Right renal cortex interstitium (tissue), 3 donors: ENCODE results near the gene VPS11. TPM values are rescaled to one million over a fixed set of nuclear protein-coding genes. Genes with fewer than 3 reads are reported as not detected.
A peak's percentile ranks its signal among the peaks of the same experiment; 100 is the strongest.
"Not testable (repeated sequence)": the region's sequence is repeated elsewhere in the genome, so short reads cannot be mapped to it uniquely, and the experiment has no call there.

Experiments used
- DNase-seq, 3 donors: peaks; one replicate each; pipeline ENCODE4 v3.0.0-alpha.2; 2013; ENCODE audit warnings: low read depth in 3 of 3, low spot score in 2 of 3
- polyA plus RNA-seq, 3 donors: library from polyadenylated mRNA; unstranded; fragments of 120-200 nt; gene quantifications; one replicate each; pipeline ENCODE4 v1.2.1, GENCODE V29; 2013; ENCODE audit not compliant: insufficient read length in 3 of 3

VPS11 gene
- polyA plus RNA-seq, result 10 to 100 TPM; 52.2 to 59.8 (median 54.6) TPM

- DNase-seq, result peak; percentile 71 to 89 (median 88)
Measured at GRCh38 chr11:119067371-119068222, at the start of gene VPS11. Gene VPS11 (plus strand): TSS chr11:119067818. CDS start chr11:119067824, 6 bp downstream.

DNA sequence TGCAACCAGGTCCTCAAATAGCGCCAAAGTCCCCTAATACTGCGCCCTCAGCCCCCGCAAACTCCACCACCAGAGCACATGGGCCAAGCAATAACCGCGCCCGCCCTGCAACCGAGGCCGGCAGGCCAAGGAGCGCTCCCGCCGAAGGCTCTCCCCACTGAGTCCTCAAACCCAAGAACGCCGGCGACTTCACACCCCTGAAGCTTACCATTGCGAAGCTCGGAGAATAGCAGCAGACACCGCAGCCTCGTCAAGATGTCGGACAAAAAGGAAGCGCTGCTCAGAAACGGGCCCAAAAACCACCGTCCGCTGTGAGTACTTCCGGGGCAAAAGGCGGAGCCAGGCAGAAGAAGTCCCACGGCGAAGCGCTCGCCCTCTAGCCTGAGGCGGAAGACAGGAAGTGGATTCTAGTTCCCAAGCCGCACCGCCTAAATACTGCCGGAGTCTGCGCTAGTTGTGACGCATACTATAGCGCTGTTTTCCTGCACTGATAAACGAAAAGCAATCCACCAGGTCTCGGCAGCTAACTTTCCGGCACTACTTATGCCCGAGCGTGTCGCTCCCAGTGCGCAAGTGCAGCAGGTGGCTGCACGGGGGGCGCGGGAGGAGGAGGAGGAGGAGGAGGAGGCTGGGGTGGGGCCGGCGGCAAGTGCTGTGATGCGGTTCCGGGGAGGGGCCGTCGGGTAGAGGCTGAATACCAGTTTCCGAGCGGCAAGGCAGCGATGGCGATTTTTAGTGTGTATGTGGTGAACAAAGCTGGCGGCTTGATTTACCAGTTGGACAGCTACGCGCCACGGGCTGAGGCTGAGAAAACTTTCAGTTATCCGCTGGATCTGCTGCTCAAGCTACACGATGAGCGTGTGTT is 49.3 kb upstream of the VPS11 start, which contains the start of the genes RPS25 and TRAPPC4:
RPS25 (minus strand) TSS at position 270 of the 865 bp plus-strand sequence; CDS start at position 211, 59 bp downstream.
TRAPPC4 (plus strand) TSS at position 693 of the 865 bp plus-strand sequence; CDS start at position 723, 30 bp downstream.
- DNase-seq, result peak; percentile 93 to 96 (median 94)

DNA sequence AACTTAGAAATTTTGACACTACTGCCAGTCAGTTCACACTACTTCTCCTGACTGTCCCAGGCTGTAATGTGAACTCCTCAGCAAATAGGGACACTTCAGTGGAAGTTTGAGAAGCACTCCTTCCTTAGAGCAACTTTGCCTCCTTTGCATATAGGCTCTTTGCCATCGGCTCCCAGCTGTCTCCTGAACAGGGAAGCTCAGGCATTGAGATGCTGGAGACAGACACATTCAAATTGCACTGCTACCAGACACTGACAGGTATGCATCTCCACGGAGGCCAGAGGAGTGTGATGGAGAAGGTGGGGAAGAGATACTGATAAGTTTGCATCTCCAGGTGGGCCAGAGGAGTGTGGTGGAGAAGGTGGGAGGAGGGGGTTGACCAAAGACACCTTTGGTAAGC is 47.6 kb upstream of the VPS11 start:
- DNase-seq, result no peak

GRCh38 chr11:119021631-119022030 is 46.0 kb upstream of the VPS11 start:
- DNase-seq, result no peak

DNA sequence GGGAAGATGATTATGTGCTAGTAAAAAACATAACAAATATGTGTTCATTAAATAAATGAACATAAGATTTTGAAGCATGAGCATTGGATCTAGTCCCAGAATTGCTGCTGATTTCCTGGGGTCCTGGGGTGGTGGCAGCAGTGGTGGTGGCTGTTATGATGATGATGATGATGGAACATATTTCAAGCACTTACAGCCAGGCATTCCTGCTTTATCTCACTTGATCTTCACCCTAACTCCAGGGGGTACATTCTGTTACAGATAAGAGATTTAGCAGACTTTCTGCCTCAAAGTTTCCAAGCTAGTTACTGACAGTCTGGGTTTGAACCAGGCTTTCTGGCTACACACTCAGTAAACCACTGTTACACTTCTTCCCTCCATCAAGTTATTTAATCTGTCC is 43.9 kb upstream of the VPS11 start:
- DNase-seq, result no peak

DNA sequence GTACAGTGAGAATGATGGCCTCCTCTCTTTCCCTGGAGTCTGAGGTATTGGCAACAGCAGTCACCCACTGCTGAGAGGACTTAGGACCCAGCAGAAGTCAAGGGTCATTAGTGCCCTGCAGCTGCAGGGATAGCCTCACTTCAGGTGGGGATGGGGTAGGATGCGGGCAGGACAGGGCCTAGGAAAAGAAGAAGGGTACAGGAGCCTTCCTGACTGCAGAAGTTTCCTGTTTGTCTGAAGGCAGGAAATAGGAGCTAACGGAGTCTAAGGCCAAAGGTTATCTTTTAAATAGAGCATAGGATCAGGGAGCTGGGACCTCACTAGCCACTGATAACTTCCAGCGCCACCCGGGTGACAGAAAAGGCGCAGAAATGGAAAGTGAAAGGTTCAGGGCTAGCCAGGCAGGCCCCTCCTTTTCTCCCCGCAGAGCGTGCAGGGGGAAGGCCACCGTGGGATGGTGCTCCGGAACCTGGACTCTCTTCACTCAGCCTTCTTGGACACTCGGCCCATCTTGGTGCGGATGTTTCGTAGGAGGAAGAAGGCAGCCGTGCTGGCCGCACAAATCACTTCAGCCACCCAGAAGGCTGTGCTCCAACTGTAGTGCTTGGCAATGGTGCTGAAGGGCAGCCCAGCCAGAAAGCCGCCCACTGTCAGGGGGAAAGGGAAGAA is 43.1 kb upstream of the VPS11 start:
- no peak for DNase-seq

- no peak for DNase-seq
Measured at GRCh38 chr11:119025099-119025473, 42.5 kb upstream of the VPS11 start.

- DNase-seq, result no peak
Measured at GRCh38 chr11:119025541-119025940, 42.1 kb upstream of the VPS11 start.

DNA sequence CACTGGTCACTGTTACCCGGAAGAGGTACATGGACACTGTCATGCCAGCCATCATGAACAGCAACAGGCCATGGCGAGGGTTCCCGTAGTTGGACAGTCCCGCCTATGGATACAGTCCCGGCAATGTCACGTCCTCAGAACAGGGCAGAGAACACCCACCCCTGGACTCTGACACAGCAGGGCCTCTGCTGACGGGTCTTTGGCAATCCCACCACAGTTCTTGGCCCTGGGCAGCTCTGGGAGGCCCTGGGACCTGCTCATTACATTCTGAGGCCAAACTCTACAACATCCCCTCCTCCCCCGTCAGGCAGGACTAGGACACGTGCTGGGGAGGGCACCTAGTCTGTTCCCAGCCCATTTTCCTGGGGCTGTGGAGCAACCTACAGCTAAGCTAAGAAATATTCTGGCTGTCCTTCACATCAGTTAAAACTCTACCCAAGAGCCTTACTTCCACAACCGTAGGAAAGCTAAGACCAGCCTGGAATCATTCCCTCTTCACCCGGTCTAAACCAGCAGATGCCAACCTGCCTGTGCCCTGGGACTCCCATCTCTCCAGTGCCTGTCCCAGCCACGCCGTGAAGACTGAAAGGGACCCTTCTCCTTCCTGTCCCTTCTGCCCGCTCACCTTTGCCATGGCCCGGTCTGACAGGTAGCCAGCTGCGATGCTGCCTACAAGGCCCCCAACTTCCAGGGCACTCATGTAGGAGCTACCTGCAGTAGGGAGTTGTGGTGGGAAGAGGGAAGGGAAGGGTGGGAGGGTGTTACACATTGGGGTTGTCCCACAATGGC is 41.4 kb upstream of the VPS11 start:
- DNase-seq, result no peak

DNA sequence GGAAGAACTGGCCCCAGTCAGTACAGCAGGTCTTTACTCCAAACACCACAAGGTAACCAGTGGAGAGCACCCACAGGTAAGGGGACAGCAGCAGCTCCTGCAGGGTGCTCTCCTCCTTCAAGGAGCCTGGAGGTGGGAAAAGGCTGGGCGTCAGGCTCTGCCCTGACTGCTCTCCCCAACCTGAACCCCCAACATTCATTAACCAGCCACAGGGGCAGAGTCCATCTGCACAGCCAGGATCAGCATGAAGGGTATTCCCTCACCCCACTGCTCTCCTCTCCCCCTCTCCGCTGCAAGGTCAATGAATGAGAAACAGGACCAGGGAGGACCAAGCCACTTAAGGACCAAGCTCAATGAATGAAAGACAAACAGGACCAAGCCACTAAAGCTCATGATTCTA is 40.6 kb upstream of the VPS11 start:
- DNase-seq, result no peak

DNA sequence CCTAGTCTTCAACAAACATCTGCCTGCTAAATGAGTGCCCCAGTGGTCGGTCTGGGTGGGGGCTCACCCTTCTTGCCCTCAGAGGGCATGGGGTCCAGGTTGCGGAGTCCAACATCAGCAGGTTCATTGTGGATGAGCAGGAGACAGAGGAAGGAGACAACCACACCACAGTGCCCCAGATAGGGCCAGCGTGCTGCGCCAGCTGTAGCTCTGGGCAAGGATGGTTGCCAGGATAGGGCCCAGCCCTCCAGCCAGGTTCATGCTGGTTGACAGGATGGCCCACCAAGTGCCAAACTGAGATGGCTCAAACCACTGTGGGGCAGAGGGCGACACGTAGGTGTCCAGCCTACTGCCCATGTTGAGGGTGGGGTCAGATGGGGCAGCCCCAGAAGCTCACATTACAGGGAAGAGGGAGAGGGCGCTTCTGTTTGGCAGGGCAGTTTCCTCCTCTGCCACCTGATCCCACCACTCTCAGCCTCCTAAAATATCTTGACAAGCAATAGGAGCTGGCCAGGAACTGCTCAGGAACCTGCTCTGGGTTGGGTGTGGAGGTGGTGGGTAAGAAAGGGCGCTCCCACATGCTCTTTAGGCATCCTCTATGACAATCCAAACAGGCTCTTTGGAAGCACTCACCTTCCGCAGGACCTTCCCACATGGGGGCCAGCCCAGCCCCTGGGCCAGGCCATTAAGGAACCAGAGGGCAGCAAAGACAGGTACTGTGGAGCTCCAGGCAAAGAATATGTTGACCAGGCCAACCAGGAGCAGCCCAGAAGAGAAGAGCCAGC is 39.9 kb upstream of the VPS11 start:
- DNase-seq, result no peak

- DNase-seq, result no peak
Measured at GRCh38 chr11:119028346-119029068, 39.1 kb upstream of the VPS11 start.

- no peak for DNase-seq
Measured at GRCh38 chr11:119029069-119029339, 38.6 kb upstream of the VPS11 start.

- no peak for DNase-seq
Measured at GRCh38 chr11:119029340-119030028, 38.1 kb upstream of the VPS11 start.

- DNase-seq, result no peak
Measured at GRCh38 chr11:119030029-119030328, 37.6 kb upstream of the VPS11 start.

DNA sequence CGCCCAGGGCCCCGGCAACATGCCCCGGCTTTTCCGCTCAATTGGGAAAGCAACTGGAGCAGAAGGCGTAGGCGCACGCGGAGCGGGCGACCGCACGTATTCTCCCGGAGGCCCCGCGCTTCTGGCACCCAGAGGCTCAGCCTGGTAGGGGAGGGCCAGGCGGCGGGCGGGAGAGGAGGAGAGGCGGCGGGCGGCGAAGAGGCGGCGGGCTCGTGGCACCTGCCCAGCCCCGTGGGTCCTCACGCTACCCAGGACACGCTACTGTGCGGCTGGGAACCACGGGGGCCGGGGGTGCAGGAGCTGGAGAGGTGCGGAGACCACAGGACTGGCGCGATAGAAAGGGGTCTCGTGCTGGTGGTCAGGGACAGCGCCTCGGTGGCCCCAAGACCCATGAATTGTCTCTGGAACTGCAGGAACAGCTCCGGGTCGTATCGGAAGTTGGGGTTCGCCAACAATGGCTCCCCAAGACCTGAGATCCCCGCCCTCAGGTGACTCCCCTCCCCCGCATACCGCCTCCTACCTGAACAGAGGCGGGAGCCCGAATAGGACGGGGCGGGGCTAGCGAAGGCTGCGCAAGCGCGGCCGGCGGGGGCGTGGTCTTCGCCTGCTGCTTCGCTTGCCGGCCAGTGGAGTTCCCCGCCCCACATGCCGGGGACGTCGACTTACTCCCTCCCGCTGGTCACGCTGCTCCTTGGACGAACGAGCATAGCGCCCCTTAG is 37.1 kb upstream of the VPS11 start, which contains the start of gene SLC37A4:
SLC37A4 (minus strand) TSS at position 549 of the 719 bp plus-strand sequence.
- peak; percentile 87 to 94 (median 88) for DNase-seq

DNA sequence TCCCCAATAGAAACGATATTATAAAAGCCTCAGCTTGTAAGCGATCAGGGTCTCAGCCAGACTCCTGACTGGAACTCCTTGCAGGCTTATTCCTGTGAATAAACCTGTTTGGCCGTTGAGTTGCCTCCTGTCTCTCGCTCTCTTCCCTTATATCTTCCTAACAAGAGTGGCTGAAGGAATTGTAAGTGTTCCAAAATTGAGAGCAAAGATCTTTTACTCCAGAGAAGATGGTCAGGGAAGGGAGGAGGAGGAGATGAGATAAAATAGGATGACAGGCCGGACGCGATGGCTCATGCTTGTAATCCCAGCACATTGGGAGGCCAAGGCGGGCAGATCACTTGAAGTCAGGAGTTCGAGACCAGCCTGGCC is 35.7 kb upstream of the VPS11 start:
- no peak for DNase-seq

- not testable (repeated sequence) for DNase-seq
Measured at GRCh38 chr11:119033421-119033820, 34.2 kb upstream of the VPS11 start.
